ENCODE results near the gene AIF1L.

AIF1L gene

GRCh38 chr9:131096269-131097125 lies at the start of gene AIF1L:
Gene AIF1L (plus strand): TSS chr9:131096531. CDS start chr9:131096630, 99 bp downstream.
- peak; percentile 70 for DNase-seq

- peak; percentile 72 for DNase-seq
Observed at GRCh38 chr9:131046581-131047202, 49.6 kb upstream of the AIF1L start.

GRCh38 chr9:131048332-131048731 lies 48.0 kb upstream of the AIF1L start:
- DNase-seq: no peak

GRCh38 chr9:131048820-131049219 lies 47.5 kb upstream of the AIF1L start:
- no peak for DNase-seq

- DNase-seq: no peak
Observed at GRCh38 chr9:131049829-131050715, 46.3 kb upstream of the AIF1L start.

- no peak for DNase-seq
Observed at GRCh38 chr9:131050831-131051230, 45.5 kb upstream of the AIF1L start.

GRCh38 chr9:131051592-131052517 lies 44.5 kb upstream of the AIF1L start:
- no peak for DNase-seq

GRCh38 chr9:131053896-131054295 lies 42.4 kb upstream of the AIF1L start:
- DNase-seq: no peak

GRCh38 chr9:131056781-131057506 lies 39.4 kb upstream of the AIF1L start:
- no peak for DNase-seq

GRCh38 chr9:131060900-131061630 lies 35.3 kb upstream of the AIF1L start:
- DNase-seq: no peak

GRCh38 chr9:131062969-131063368 lies 33.4 kb upstream of the AIF1L start:
- DNase-seq: no peak

- no peak for DNase-seq
Observed at GRCh38 chr9:131065599-131065998, 30.7 kb upstream of the AIF1L start.

GRCh38 chr9:131067625-131068024 lies 28.7 kb upstream of the AIF1L start:
- no peak for DNase-seq

- no peak for DNase-seq
Observed at GRCh38 chr9:131068076-131068816, 28.1 kb upstream of the AIF1L start.

- DNase-seq: no peak
Observed at GRCh38 chr9:131069699-131070098, 26.6 kb upstream of the AIF1L start.

- no peak for DNase-seq
Observed at GRCh38 chr9:131072107-131072870, 24.0 kb upstream of the AIF1L start.

- no peak for DNase-seq
Observed at GRCh38 chr9:131072871-131073237, 23.5 kb upstream of the AIF1L start.

- no peak for DNase-seq
Observed at GRCh38 chr9:131076347-131077195, 19.8 kb upstream of the AIF1L start.

All from NCI-H345 (cell line).